ENCODE data around the gene TOP1.

DNA sequence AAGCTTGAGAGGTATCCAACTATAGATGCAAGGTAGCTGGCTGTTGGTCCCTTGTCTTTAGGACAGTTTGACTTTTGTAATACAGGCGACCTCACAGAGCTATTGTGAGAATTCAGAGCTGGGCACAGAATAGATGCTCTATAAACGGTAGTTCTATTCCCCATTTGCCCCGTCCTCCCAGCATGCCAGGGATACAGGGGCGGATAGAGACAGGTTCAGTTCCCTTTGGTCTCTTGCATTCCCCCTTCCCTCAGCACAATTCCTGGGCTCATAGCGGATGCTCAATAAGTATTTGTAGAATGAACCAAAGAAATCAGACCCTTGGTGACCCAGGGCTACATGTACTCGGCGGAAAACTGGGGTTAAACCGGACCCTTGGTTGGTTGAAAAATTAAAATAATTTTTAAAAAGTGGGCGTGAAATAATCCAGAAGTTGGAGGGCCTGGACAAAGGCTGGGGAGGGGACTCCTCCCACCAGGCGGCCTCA lies 707 bp upstream of the TOP1 start:
- TF ChIP-seq EZH2 (IDR thresholded peaks at IDR 0.05; ENCODE audit: borderline replicate concordance, low read depth, low read length, severe bottlenecking): no peak
- TF ChIP-seq, protein P1, sequence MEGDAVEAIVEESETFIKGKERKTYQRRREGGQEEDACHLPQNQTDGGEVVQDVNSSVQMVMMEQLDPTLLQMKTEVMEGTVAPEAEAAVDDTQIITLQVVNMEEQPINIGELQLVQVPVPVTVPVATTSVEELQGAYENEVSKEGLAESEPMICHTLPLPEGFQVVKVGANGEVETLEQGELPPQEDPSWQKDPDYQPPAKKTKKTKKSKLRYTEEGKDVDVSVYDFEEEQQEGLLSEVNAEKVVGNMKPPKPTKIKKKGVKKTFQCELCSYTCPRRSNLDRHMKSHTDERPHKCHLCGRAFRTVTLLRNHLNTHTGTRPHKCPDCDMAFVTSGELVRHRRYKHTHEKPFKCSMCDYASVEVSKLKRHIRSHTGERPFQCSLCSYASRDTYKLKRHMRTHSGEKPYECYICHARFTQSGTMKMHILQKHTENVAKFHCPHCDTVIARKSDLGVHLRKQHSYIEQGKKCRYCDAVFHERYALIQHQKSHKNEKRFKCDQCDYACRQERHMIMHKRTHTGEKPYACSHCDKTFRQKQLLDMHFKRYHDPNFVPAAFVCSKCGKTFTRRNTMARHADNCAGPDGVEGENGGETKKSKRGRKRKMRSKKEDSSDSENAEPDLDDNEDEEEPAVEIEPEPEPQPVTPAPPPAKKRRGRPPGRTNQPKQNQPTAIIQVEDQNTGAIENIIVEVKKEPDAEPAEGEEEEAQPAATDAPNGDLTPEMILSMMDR (IDR thresholded peaks at IDR 0.05; ENCODE audit: borderline replicate concordance, extremely low read depth, low read length, poor library complexity, severe bottlenecking): no peak
